Stimulated activated CD8-positive, alpha-beta memory T cell treated with anti-CD3 and anti-CD28 coated beads, Interleukin-12 subunit alpha, Interleukin-12 subunit beta, amount 100 ng/mL, for 24 hours (primary cell): ENCODE results near the gene AKAP8L.

Source experiments
- DNase-seq: peaks from one replicate; pipeline ENCODE4 v3.0.0-alpha.2; 2020; ENCODE audit errors: extremely low read depth

Gene AKAP8L

GRCh38 chr19:15449620-15450527 lies 31.1 kb upstream of the AKAP8L start, which contains the start of gene WIZ:
Gene WIZ (minus strand): TSS chr19:15449956. CDS start chr19:15448307, 1,649 bp downstream.
- peak; percentile 65 for DNase-seq

DNA sequence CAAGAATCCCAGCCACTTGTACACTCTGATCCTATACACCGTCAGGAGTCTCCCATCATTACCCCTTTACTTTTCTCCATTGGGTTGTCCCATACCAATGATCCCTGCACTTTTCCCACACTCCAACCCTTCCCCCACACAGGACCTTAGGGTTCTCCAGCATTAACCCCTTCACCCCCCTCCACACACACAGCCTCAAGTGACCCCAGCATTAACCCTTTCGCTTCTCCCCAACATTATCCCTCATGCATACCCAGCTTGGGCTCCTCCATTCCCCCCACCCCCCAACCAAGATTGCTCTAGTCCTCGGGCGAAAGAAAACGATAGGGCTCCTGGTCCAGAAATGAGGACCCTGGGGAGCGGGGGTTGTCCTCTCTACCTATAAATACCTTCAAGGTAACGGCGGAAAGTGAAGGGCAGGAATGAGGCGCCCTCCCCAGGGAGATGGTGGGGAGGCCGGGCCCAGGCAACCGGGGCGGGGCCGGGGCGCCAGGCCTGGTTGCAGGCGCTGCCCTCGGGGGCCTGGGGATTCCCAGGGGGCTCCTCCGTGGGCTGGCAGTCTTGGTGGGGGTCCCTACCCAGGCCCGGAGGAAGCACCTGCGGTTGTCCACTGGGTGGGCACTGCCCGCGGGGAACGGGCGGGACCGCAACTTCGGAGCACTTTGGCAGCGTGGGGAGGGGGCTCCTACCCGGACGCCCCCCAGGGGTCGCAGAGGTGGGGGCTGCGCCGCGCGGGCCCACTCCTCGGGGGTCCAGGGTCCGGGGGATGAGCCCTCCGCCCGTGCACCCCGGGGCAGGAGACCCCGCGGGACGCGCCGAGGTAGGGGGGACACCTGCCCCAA lies 30.2 kb upstream of the AKAP8L start:
- DNase-seq: no peak

DNA sequence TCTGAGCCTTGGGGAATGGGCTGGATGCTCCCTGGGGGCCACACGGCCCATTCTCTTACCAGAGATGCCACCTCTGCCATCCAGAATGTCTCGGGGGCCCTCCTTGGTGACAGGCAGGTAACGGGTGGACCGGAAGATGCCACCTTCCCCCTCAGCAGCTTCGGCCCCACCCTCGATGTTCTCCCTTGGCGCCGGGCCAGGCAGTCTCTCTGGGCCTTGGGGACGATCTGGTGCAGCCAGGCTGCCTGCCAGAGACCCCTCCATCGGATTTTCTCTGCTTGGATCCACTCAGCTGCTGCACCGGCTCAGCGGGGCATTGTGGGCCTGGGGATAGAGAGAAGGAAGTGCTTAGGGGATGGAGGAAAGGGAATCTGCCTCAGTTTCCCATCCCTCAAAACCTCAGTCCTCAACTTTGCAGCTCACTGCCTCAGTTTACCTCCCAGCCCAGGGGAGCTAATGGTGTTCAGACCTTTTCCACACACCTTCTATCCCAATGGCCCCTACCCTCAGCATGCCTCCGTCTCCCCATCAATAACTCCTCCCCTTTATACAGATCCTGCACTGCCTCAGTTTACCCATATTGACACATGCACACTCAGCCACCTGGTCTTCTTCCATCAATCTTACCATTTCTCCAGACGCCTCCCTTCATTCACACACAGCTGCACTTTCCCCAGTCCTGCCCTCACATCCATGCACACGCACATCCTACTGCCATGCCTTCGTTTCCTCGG lies 29.4 kb upstream of the AKAP8L start:
- DNase-seq: no peak

GRCh38 chr19:15447057-15447456 lies 28.3 kb upstream of the AKAP8L start:
- no peak for DNase-seq

GRCh38 chr19:15445807-15446376 lies 27.1 kb upstream of the AKAP8L start:
- no peak for DNase-seq

DNA sequence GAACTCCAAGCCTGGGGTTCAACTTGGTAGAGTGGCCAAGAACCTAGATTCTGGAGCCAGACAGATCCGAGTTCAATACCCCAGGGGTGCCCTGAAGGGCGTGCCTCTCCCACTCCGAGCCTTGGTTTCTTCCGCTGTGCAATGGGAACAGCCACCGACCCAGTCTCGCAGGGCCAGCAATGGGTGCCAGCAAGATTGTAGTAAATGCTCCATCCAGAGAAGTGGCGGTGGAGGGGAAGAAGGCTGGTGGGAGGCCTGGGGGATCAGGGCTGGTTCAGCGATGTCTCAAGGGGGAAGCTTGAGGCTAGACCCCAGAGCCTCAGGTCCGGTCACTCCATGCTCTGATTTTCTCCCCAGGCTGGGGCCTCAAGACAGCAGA lies 26.4 kb upstream of the AKAP8L start:
- no peak for DNase-seq

DNA sequence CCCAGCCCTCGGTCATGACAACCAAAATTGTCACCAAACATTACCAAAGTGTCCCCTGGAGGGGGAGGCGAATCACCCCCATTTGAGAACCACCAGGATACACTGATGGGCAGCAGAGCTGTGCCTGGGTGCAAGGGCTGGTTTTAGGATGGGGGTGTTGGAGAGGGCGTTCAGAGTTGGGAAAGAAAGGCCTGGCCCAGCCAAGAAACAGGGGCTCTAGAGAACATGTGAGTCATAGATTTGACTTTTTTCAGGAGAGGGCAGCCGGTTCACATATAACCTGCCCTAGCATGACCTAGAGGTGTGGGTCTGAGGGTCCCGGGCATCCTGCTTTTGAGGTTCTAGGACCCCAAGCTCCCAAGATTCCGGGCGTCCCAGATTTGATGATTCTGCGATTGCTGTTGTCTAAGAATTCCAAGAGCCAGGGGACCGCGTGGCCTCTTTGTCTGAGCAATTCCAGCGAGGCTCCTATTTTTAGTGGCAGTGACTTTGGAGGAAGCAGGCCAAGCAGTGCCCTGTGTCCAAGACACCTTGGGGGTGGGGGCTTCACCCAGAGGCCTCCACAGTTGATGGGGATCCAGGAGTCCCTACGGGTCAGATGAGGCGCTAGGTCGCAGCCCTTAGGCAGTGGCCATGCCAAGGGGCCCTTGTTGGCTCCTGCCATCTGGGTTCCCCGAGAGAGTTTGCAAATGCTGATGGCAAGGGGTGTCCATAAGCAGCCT lies 25.9 kb upstream of the AKAP8L start:
- no peak for DNase-seq

GRCh38 chr19:15443838-15444237 lies 25.1 kb upstream of the AKAP8L start:
- no peak for DNase-seq

- DNase-seq: no peak
Observed at GRCh38 chr19:15443325-15443724, 24.5 kb upstream of the AKAP8L start.

DNA sequence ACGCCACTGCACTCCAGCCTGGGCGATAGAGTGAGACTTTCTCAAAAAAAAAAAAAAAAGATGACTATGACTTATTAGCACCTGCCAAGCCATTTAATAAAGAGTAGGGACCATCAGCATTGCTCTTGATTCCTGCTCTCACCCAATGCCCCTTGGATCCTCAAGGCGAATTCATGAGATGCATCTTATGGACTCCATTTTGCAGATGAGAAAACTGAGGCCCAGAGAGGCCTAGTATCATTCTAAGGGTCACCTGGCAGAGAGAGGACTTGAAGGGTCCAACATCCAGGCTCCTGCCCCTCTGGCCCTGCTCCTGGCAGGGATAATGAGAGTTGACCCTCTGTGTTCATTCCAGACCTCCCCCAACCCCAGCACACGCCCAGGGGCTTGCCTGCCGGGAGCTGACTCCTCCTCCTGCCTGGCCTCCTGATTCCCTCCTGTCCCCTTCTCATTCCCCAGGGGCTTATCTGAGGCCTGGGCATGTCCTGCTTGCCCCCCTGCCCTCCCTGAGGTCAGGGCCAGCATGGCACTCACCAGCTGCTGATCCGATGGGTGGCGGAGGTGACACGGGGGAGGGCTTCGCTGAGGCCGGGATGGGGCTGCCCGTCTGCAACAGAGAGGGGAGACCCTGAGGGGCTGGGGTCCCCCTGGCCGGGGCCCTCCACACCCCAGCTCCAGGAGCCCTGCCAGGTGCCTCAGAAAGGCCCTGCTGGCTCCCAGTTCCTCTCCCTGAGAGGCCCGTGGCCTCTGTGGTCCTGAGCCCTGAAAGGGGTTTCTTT lies 23.5 kb upstream of the AKAP8L start:
- no peak for DNase-seq

DNA sequence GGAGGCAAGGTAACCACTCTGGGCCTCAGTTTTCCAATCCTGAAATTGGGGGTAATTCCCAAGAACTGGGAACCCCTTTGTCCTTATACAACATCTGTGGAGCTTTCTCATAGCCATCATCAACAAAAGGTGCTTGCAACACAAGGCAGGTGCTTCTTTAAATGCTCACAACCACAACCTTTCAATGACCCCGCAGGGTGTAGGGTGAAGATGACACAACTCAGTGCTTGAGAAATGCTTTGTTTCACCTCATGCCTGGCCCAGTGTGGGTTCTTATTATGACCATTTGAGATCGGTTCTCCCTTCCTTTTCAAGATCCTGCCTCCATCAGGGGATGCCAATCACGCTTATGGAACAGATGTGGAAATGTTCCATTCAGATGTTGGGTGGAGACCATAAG lies 22.5 kb upstream of the AKAP8L start:
- DNase-seq: no peak

DNA sequence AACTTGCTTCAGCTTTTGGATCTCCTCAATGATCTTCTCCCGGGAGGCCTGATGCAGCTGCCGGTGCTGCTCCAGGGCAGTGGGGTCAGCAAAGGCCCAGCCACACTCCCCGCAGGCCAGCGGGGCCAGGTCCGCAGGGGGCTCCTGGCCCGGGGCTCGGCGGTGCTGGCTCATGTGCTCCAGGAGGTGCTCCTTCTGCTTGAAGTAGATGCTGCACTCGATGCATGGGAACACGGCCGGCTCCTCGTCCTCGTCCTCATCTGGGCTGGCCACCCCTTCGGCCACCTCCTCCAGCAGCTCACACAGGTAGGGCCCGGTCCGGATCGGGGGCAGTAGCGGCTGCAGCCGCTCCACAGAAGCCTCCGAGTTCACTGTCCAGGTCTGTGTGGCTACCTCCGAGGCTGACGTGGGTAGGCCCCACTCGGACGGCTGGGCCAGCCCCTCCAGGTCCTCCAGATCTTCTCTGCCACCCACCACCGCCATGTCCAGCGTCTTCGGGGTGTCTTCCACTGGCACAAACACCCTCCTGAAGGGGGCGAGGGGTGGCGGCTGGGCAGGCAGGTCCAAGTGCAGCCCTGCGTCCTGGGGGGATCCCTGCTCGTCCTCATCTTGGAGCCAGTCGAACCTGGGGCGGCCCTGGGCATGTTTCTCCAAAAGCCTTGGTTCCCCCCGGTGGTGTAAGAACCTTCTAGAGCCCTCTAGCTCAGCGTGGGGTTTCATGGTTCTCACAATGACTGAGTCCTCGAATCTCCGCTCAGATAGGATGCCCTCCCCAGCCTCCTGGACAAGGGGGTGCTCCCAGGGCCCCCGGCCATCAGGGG lies 21.2 kb upstream of the AKAP8L start:
- no peak for DNase-seq

GRCh38 chr19:15439078-15439799 lies 20.5 kb upstream of the AKAP8L start:
- DNase-seq: no peak

DNA sequence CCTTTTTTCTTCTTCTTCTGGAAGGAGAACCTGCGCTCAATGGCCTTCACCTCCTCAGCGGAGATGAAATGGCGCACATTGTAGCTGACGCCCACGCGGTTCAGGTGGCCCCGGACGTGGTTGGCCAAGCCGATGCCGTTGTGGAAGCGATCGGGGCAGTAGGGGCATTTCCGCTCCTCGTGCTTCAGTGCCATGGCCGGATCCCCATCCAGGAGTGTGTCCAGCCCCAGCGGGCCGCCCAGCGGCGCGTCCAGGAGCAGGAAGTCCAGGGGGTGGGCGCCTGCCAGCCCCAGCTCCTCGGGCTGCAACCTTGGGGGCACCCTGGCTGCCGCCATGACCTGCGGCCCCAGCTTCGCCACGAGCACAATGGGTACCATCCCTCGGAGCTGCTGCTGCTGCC lies 19.8 kb upstream of the AKAP8L start:
- DNase-seq: no peak

DNA sequence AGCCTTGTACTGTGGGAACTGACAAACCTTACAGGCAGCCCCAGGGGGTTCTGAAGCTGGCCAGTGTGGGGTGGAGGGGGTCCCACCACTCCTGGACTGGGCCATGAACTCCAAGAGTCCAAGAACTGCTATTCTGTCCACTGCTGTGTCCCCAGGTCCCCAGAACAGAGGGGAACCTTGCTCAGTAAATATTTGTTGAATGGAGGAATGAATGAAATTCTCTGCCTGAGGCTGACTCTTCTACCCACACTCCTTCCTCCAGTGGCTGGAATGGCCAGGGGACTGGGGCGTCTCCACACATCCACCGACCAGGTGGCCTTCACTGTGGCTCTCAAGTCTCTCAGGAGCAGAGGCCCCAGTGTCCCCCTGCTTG lies 19.3 kb upstream of the AKAP8L start:
- no peak for DNase-seq

DNA sequence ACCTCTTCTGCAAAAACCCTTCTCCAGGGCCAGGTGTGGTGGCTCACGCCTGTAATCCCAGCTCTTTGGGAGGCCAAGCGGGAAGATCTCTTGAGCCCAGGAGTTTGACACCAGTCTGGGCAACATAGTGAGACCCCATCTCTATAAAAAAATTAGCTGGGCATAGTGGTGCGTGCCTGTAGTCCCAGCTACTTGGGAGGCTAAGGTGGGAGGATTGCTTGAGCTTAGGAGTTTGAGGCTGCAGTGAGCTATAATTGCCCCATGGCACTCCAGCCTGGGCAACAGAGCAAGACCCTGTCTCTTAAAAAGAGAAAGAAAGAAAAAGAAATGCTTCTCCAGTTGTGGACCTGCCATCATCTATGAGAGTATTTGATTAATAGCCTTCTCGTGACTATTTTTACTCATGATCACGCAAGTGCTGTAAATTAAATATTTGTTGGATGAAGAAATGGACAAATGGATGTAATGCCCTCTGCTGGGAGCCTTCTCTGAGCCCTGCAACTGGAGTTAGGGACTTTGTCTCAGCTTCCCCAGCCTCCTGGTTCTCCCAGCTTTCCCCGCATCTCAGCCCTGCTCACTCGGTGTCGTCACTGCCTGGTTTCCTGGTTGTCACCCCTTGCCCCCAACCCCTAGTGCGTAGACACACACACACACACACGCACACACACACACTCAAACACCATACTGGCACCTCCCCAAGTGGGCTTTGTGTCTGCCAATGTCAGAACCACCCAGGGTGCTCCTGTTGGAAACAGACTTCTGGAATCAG lies 18.8 kb upstream of the AKAP8L start:
- no peak for DNase-seq

DNA sequence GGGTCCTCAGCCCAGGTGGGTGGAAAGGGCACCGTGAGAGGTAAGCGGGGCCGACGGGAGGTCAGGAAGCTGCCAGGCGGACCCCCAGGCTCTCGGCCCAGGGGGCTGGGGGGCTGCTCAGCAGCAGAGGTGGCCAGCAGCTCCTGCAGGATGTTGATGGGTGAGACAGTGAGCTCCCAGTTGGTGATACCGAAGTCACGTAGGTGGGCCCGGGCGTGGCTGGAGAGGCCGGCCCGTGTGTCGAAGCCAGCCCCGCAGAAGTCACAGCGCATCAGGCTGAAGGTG lies 18.0 kb upstream of the AKAP8L start:
- DNase-seq: no peak
